ENCODE data around the gene ZNF474.

Gene ZNF474

GRCh38 chr5:122118356-122118948, 10.9 kb upstream of the ZNF474 start:
- no peaks in the 10 kb centered on the region for H3K36me3 ChIP-seq (ENCODE audit: control insufficient read depth in 2 of 2, insufficient read depth in 2 of 2, low read length in 2 of 2)
- H3K9me3 ChIP-seq (ENCODE audit: control insufficient read depth in 2 of 2, low read length in 2 of 2) = no peaks in the 10 kb centered on the region
- H3K9ac ChIP-seq (ENCODE audit: low read depth in 1 of 2, low read length in 2 of 2) = no peak overlapping the region
- H3K4me3 ChIP-seq (ENCODE audit: low read length in 2 of 2) = no peak overlapping the region
- no peaks in the 10 kb centered on the region for H3K27me3 ChIP-seq (ENCODE audit: control insufficient read depth in 2 of 2, insufficient read depth in 2 of 2, low read length in 2 of 2)
- no peaks in the 10 kb centered on the region for H3K4me1 ChIP-seq (ENCODE audit: control insufficient read depth in 2 of 2, insufficient read depth in 2 of 2, low read length in 2 of 2)
- no peak overlapping the region for H3K27ac ChIP-seq (ENCODE audit: low read depth in 2 of 2, low read length in 2 of 2)

DNA sequence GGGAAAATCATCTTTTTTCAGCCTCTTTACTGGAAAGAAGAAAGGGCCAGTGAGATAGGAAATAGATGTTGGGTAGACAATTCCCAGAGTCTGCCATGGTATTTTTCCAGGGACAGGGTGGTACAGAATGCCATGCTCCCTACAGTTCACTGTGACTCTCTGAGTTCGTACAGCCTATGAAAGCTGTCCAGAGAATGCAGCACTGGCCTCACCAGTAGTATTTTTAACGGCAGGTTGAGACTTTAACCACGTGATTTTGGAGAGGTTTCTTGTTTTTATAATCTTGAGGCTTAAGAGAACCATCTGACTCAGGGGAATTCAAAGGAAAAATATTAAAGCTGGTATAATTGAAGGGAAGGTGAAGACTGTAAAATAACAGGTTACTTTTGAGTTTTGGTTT, 10.1 kb upstream of the ZNF474 start:
- Histone ChIP-seq H3K4me3 (ENCODE audit: low read length in 2 of 2) (no peak overlapping the region), H3K27ac (ENCODE audit: low read depth in 2 of 2, low read length in 2 of 2) (no peak overlapping the region), H3K9ac (ENCODE audit: low read depth in 1 of 2, low read length in 2 of 2) (no peak overlapping the region), H3K9me3 (ENCODE audit: control insufficient read depth in 2 of 2, low read length in 2 of 2) (no peaks in the 10 kb centered on the region), H3K4me1 (ENCODE audit: control insufficient read depth in 2 of 2, insufficient read depth in 2 of 2, low read length in 2 of 2) (no peaks in the 10 kb centered on the region), H3K36me3 (ENCODE audit: control insufficient read depth in 2 of 2, insufficient read depth in 2 of 2, low read length in 2 of 2) (no peaks in the 10 kb centered on the region), H3K27me3 (ENCODE audit: control insufficient read depth in 2 of 2, insufficient read depth in 2 of 2, low read length in 2 of 2) (no peaks in the 10 kb centered on the region)

GRCh38 chr5:122120493-122120892, 8.9 kb upstream of the ZNF474 start:
- Histone ChIP-seq H3K9ac (ENCODE audit: low read depth in 1 of 2, low read length in 2 of 2) (no peak overlapping the region), H3K9me3 (ENCODE audit: control insufficient read depth in 2 of 2, low read length in 2 of 2) (no peaks in the 10 kb centered on the region), H3K4me3 (ENCODE audit: low read length in 2 of 2) (no peak overlapping the region), H3K27me3 (ENCODE audit: control insufficient read depth in 2 of 2, insufficient read depth in 2 of 2, low read length in 2 of 2) (no peaks in the 10 kb centered on the region), H3K36me3 (ENCODE audit: control insufficient read depth in 2 of 2, insufficient read depth in 2 of 2, low read length in 2 of 2) (no peaks in the 10 kb centered on the region), H3K4me1 (ENCODE audit: control insufficient read depth in 2 of 2, insufficient read depth in 2 of 2, low read length in 2 of 2) (no peaks in the 10 kb centered on the region), H3K27ac (ENCODE audit: low read depth in 2 of 2, low read length in 2 of 2) (no peak overlapping the region)

DNA sequence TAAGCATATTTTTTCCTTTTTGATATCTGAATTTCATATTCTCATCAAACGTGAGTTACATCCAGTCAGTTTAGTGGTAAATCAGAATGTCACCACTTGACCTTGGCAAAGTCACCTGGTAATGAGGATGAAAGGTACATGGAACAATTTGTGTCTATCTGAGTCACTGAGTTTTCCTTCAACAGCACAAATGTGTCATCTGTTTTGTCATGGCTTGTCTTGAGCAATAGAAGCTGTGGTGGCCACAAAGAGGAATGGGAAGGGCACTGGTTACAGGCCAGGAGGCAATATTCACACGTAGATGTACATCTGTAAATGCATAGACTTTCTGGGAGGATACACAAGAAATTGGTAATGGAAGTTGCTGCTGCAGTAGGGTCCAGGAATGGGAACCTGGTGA, 8.4 kb upstream of the ZNF474 start:
- no peaks in the 10 kb centered on the region for H3K9me3 ChIP-seq (ENCODE audit: control insufficient read depth in 2 of 2, low read length in 2 of 2)
- H3K27ac ChIP-seq (ENCODE audit: low read depth in 2 of 2, low read length in 2 of 2) = no peak overlapping the region
- H3K4me3 ChIP-seq (ENCODE audit: low read length in 2 of 2) = no peak overlapping the region
- no peaks in the 10 kb centered on the region for H3K36me3 ChIP-seq (ENCODE audit: control insufficient read depth in 2 of 2, insufficient read depth in 2 of 2, low read length in 2 of 2)
- H3K9ac ChIP-seq (ENCODE audit: low read depth in 1 of 2, low read length in 2 of 2) = no peak overlapping the region
- H3K27me3 ChIP-seq (ENCODE audit: control insufficient read depth in 2 of 2, insufficient read depth in 2 of 2, low read length in 2 of 2) = no peaks in the 10 kb centered on the region
- H3K4me1 ChIP-seq (ENCODE audit: control insufficient read depth in 2 of 2, insufficient read depth in 2 of 2, low read length in 2 of 2) = no peaks in the 10 kb centered on the region

GRCh38 chr5:122121479-122122465, 7.6 kb upstream of the ZNF474 start:
- H3K4me1 ChIP-seq (ENCODE audit: control insufficient read depth in 2 of 2, insufficient read depth in 2 of 2, low read length in 2 of 2) = no peaks in the 10 kb centered on the region
- H3K4me3 ChIP-seq (ENCODE audit: low read length in 2 of 2) = no peak overlapping the region
- H3K9ac ChIP-seq (ENCODE audit: low read depth in 1 of 2, low read length in 2 of 2) = no peak overlapping the region
- H3K9me3 ChIP-seq (ENCODE audit: control insufficient read depth in 2 of 2, low read length in 2 of 2) = no peaks in the 10 kb centered on the region
- H3K27ac ChIP-seq (ENCODE audit: low read depth in 2 of 2, low read length in 2 of 2) = no peak overlapping the region
- no peaks in the 10 kb centered on the region for H3K27me3 ChIP-seq (ENCODE audit: control insufficient read depth in 2 of 2, insufficient read depth in 2 of 2, low read length in 2 of 2)
- H3K36me3 ChIP-seq (ENCODE audit: control insufficient read depth in 2 of 2, insufficient read depth in 2 of 2, low read length in 2 of 2) = no peaks in the 10 kb centered on the region

- Histone ChIP-seq H3K27me3 (ENCODE audit: control insufficient read depth in 2 of 2, insufficient read depth in 2 of 2, low read length in 2 of 2) (no peaks in the 10 kb centered on the region), H3K4me1 (ENCODE audit: control insufficient read depth in 2 of 2, insufficient read depth in 2 of 2, low read length in 2 of 2) (no peaks in the 10 kb centered on the region), H3K27ac (ENCODE audit: low read depth in 2 of 2, low read length in 2 of 2) (no peak overlapping the region), H3K9me3 (ENCODE audit: control insufficient read depth in 2 of 2, low read length in 2 of 2) (no peaks in the 10 kb centered on the region), H3K9ac (ENCODE audit: low read depth in 1 of 2, low read length in 2 of 2) (no peak overlapping the region), H3K36me3 (ENCODE audit: control insufficient read depth in 2 of 2, insufficient read depth in 2 of 2, low read length in 2 of 2) (no peaks in the 10 kb centered on the region), H3K4me3 (ENCODE audit: low read length in 2 of 2) (no peak overlapping the region)
These were observed 4.6 kb upstream of the ZNF474 start for GRCh38 chr5:122124766-122125165.

GRCh38 chr5:122126177-122126755, 3.1 kb upstream of the ZNF474 start:
- Histone ChIP-seq H3K9me3 (ENCODE audit: control insufficient read depth in 2 of 2, low read length in 2 of 2) (no peaks in the 10 kb centered on the region), H3K36me3 (ENCODE audit: control insufficient read depth in 2 of 2, insufficient read depth in 2 of 2, low read length in 2 of 2) (no peaks in the 10 kb centered on the region), H3K27ac (ENCODE audit: low read depth in 2 of 2, low read length in 2 of 2) (peak overlapping the region in 1 of 2 donors; percentile 3), H3K4me3 (ENCODE audit: low read length in 2 of 2) (no peak overlapping the region), H3K4me1 (ENCODE audit: control insufficient read depth in 2 of 2, insufficient read depth in 2 of 2, low read length in 2 of 2) (no peaks in the 10 kb centered on the region), H3K9ac (ENCODE audit: low read depth in 1 of 2, low read length in 2 of 2) (no peak overlapping the region), H3K27me3 (ENCODE audit: control insufficient read depth in 2 of 2, insufficient read depth in 2 of 2, low read length in 2 of 2) (no peaks in the 10 kb centered on the region)

DNA sequence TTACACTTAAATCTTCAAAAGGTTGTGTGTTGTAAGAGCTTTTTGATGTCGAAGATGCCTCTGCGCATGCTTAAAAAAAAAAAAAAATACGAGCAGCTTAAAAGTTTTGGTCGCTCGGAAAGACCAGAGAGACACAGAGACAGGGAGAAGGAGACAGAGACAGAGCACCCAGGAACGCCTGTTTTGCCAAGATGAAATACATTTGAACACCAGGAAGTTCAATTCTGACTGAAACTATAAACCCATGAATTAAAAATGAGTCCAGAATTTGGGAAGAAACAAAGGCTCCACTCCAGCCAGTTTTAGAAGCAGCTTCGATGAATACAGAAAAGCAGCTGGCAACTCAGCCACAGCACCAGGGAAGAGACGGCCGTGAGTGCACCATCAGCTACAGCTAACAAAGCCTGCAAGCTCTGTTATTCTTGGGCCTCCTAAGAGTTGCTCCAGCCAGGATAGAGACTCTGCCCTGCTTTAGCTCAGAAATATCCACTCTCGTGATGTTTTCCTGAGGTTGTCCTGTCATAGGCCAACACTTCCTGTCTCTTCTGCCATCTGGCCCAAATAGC, 2.5 kb upstream of the ZNF474 start:
- Histone ChIP-seq H3K9me3 (ENCODE audit: control insufficient read depth in 2 of 2, low read length in 2 of 2) (no peaks in the 10 kb centered on the region), H3K9ac (ENCODE audit: low read depth in 1 of 2, low read length in 2 of 2) (no peak overlapping the region), H3K36me3 (ENCODE audit: control insufficient read depth in 2 of 2, insufficient read depth in 2 of 2, low read length in 2 of 2) (no peaks in the 10 kb centered on the region), H3K27me3 (ENCODE audit: control insufficient read depth in 2 of 2, insufficient read depth in 2 of 2, low read length in 2 of 2) (no peaks in the 10 kb centered on the region), H3K27ac (ENCODE audit: low read depth in 2 of 2, low read length in 2 of 2) (peak overlapping the region in 1 of 2 donors; percentile 3), H3K4me3 (ENCODE audit: low read length in 2 of 2) (no peak overlapping the region), H3K4me1 (ENCODE audit: control insufficient read depth in 2 of 2, insufficient read depth in 2 of 2, low read length in 2 of 2) (no peaks in the 10 kb centered on the region)

- Histone ChIP-seq H3K4me1 (ENCODE audit: control insufficient read depth in 2 of 2, insufficient read depth in 2 of 2, low read length in 2 of 2) (no peaks in the 10 kb centered on the region), H3K36me3 (ENCODE audit: control insufficient read depth in 2 of 2, insufficient read depth in 2 of 2, low read length in 2 of 2) (no peaks in the 10 kb centered on the region), H3K9ac (ENCODE audit: low read depth in 1 of 2, low read length in 2 of 2) (no peak overlapping the region), H3K9me3 (ENCODE audit: control insufficient read depth in 2 of 2, low read length in 2 of 2) (no peaks in the 10 kb centered on the region), H3K27ac (ENCODE audit: low read depth in 2 of 2, low read length in 2 of 2) (no peak overlapping the region), H3K4me3 (ENCODE audit: low read length in 2 of 2) (no peak overlapping the region), H3K27me3 (ENCODE audit: control insufficient read depth in 2 of 2, insufficient read depth in 2 of 2, low read length in 2 of 2) (no peaks in the 10 kb centered on the region)
These were observed 806 bp downstream of the ZNF474 start for GRCh38 chr5:122130152-122130551.

GRCh38 chr5:122137702-122138101, 8.4 kb downstream of the ZNF474 start:
- H3K9me3 ChIP-seq (ENCODE audit: control insufficient read depth in 2 of 2, low read length in 2 of 2) = no peaks in the 10 kb centered on the region
- H3K4me3 ChIP-seq (ENCODE audit: low read length in 2 of 2) = no peak overlapping the region
- H3K27me3 ChIP-seq (ENCODE audit: control insufficient read depth in 2 of 2, insufficient read depth in 2 of 2, low read length in 2 of 2) = no peaks in the 10 kb centered on the region
- no peak overlapping the region for H3K27ac ChIP-seq (ENCODE audit: low read depth in 2 of 2, low read length in 2 of 2)
- no peaks in the 10 kb centered on the region for H3K36me3 ChIP-seq (ENCODE audit: control insufficient read depth in 2 of 2, insufficient read depth in 2 of 2, low read length in 2 of 2)
- H3K9ac ChIP-seq (ENCODE audit: low read depth in 1 of 2, low read length in 2 of 2) = no peak overlapping the region
- H3K4me1 ChIP-seq (ENCODE audit: control insufficient read depth in 2 of 2, insufficient read depth in 2 of 2, low read length in 2 of 2) = no peaks in the 10 kb centered on the region
